ENCODE results near the gene CFAP100.

DNA sequence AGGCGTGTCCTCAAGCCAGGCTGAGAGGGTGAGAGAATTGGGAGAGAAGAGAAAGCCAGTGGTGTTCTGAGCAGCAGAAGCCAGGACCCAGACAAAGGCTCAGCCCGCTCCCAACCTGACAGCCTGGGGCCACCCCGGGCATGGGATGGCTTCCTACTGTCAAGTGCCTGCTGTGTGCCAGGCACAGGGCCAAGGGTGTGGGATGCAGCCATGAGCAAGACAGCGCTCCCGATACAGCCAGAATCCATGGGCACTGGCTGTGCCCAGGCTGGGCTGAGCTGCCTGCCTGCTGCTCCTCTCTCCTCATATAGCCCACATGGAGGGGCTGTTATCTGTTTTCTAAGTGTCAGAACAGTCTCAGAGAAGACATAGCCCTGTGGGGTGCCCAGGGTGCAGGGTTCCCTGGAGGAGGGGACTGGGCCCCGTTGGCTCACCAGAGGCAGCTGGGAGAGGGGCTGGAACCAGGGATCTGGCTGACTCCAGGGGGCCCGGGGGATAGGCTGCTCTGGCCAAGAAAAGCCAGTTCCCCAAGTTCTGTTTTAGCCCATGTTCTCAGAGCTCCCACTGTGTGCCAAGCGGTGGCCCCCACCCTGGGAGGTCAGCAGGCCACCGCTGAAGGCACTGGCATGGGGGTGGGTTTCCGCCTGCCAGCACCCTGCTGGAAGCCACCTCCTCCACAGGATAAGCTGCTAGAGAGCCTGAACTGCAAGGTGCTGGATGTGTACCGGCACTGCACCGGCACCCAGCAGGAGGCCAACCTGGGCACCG lies 39.0 kb downstream of the CFAP100 start:
- TF ChIP-seq, protein P1, sequence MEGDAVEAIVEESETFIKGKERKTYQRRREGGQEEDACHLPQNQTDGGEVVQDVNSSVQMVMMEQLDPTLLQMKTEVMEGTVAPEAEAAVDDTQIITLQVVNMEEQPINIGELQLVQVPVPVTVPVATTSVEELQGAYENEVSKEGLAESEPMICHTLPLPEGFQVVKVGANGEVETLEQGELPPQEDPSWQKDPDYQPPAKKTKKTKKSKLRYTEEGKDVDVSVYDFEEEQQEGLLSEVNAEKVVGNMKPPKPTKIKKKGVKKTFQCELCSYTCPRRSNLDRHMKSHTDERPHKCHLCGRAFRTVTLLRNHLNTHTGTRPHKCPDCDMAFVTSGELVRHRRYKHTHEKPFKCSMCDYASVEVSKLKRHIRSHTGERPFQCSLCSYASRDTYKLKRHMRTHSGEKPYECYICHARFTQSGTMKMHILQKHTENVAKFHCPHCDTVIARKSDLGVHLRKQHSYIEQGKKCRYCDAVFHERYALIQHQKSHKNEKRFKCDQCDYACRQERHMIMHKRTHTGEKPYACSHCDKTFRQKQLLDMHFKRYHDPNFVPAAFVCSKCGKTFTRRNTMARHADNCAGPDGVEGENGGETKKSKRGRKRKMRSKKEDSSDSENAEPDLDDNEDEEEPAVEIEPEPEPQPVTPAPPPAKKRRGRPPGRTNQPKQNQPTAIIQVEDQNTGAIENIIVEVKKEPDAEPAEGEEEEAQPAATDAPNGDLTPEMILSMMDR (IDR thresholded peaks at IDR 0.05; ENCODE audit: low read length), result no peak
- TF ChIP-seq EZH2 (IDR thresholded peaks at IDR 0.05; ENCODE audit: borderline replicate concordance, low read length), result no peak

All from OCI-LY1 (cell line).